Urinary bladder (tissue), 4 donors: ENCODE data around the gene OR2T11. TPM values are rescaled to one million over a fixed set of nuclear protein-coding genes. Genes with fewer than 3 reads are reported as not detected.
"Not testable (repeated sequence)": the region's sequence is repeated elsewhere in the genome, so short reads cannot be mapped to it uniquely, and the experiment has no call there.

Experiments used
- DNase-seq: peaks from one replicate; pipeline ENCODE4 v3.0.0-alpha.2; 2015; ENCODE audit errors: extremely low spot score
- H3K27ac ChIP-seq: one replicate; pipeline ENCODE4 v1.5.1; 2013; ENCODE audit warnings: low read depth, mild to moderate bottlenecking, moderate library complexity
- H3K36me3 ChIP-seq: one replicate; pipeline ENCODE4 v1.6.1; 2013; ENCODE audit warnings: mild to moderate bottlenecking, moderate library complexity; ENCODE audit not compliant: insufficient read depth
- H3K4me1 ChIP-seq: one replicate; pipeline ENCODE4 v1.6.1; 2013; ENCODE audit warnings: mild to moderate bottlenecking, moderate library complexity; ENCODE audit not compliant: insufficient read depth
- H3K4me3 ChIP-seq: one replicate; pipeline ENCODE4 v1.5.1; 2013; ENCODE audit warnings: low read depth, low read length
- WGBS: extraction: QIAGEN DNeasy Blood & Tissue Kit; methylation state at CpG from one replicate; pipeline ENCODE4 v1.1.7; 2013; 5-methylcytosine and 5-hydroxymethylcytosine counted together
- polyA plus RNA-seq: library from polyadenylated mRNA; stranded (reverse); fragments of 200-250 nt; gene quantifications from one replicate; pipeline ENCODE4 v1.2.3, GENCODE V29; 2013
- small RNA-seq: library from RNA; depleted of rRNA; stranded (forward); fragments of <200 nt; gene quantifications from one replicate; pipeline ENCODE3, GENCODE V24; 2014
- total RNA-seq: library from RNA; depleted of rRNA; stranded (reverse); fragments of >200 nt; gene quantifications from one replicate; pipeline ENCODE4 v1.2.3, GENCODE V29; 2014
- donor health status: healthy with polysubstance abuse.
- donor health status: healthy.

OR2T11 gene
- total and polyA plus RNA-seq, 2 donors: not detected

DNA sequence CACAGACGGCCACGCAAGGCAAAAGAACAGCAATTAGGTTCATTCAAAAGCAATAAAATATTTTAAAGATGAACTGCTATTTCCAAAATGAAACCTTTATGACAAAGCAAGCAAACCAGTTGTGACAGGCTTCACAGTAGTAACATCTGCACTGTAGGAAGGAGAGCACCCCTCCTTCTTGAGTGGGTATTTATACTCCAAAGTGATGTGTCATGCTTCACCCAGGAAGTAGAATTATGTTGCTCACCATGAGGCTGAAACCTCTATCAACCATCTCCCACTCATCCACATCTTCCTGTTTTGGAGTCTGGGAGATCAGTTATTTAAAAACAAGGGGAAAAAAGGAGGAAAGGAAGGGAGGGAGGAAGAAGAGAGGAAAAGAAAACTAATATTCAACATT lies 38.3 kb downstream of the OR2T11 start:
- Histone ChIP-seq H3K36me3 (no peaks in the 10 kb centered on the region), H3K27ac (no peak overlapping the region), H3K4me1 (no peaks in the 10 kb centered on the region), H3K4me3 (no peak overlapping the region)
- 79% methylated on average over 2 of the region's 2 CpGs for WGBS
- no peak for DNase-seq

GRCh38 chr1:248593226-248593625 lies 41.7 kb downstream of the OR2T11 start:
- H3K27ac ChIP-seq: no peak overlapping the region
- no peak for DNase-seq
- WGBS: 90% methylated on average over 5 of the region's 5 CpGs
- H3K4me3 ChIP-seq: no peak overlapping the region
- H3K4me1 ChIP-seq: no peaks in the 10 kb centered on the region
- no peaks in the 10 kb centered on the region for H3K36me3 ChIP-seq

GRCh38 chr1:248592655-248593054 lies 42.2 kb downstream of the OR2T11 start:
- H3K4me3 ChIP-seq: no peak overlapping the region
- no peaks in the 10 kb centered on the region for H3K4me1 ChIP-seq
- DNase-seq: no peak
- no peak overlapping the region for H3K27ac ChIP-seq
- no peaks in the 10 kb centered on the region for H3K36me3 ChIP-seq
- 71% methylated on average over 1 of the region's 1 CpG for WGBS

- no peak overlapping the region for H3K27ac ChIP-seq
Measured at GRCh38 chr1:248590055-248590454, 44.8 kb downstream of the OR2T11 start.

DNA sequence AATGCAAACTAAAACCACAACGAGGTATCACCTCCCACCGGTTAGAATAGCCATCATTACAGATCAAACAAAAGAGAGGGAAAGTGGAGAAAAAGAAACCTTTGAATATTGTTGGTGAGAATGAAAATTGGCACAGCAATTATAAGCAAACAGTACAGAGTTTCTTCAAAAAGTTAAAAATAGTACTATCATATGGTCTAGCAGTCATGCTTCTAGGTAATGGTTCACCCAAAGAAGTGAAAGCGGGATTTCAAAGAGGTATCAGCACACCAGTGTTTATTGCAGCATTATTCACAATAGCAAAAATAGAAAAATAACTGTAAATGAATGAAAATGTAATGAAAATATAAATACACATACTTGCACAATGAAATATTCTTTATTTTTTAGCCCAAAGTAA lies 45.6 kb downstream of the OR2T11 start:
- Histone ChIP-seq H3K27ac (no peak overlapping the region), H3K36me3 (no peaks in the 10 kb centered on the region), H3K4me3 (no peak overlapping the region), H3K4me1 (no peaks in the 10 kb centered on the region)
- 79% methylated on average over 3 of the region's 3 CpGs for WGBS
- DNase-seq: no peak

More at GRCh38 chr1:248590055-248590454, 44.8 kb downstream of the OR2T11 start:
- Histone ChIP-seq H3K4me3 (no peak overlapping the region), H3K4me1 (no peaks in the 10 kb centered on the region), H3K36me3 (no peaks in the 10 kb centered on the region)
- 91% methylated on average over 17 of the region's 17 CpGs for WGBS
- no peak for DNase-seq

DNA sequence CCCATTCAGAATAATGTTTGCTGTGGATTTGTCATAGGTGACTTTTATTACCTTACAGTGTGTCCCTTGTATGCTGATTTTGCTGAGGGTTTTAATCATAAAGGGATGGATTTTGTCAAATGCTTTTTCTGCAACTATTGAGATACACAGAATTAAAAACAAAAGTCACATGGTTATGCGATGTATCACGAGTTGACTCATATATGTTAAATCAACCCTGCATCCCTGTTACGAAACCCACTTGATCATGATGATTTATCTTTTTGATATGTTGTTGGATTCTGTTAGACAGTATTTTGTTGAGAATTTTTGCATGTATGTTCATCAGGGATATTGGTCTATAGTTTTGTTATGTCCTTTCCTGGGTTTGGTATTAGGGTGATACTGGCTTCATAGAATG lies 49.6 kb downstream of the OR2T11 start:
- Histone ChIP-seq H3K27ac (no peak overlapping the region), H3K4me3 (no peak overlapping the region), H3K36me3 (no peaks in the 10 kb centered on the region), H3K4me1 (no peaks in the 10 kb centered on the region)
- 79% methylated on average over 3 of the region's 3 CpGs for WGBS
- no peak for DNase-seq

DNA sequence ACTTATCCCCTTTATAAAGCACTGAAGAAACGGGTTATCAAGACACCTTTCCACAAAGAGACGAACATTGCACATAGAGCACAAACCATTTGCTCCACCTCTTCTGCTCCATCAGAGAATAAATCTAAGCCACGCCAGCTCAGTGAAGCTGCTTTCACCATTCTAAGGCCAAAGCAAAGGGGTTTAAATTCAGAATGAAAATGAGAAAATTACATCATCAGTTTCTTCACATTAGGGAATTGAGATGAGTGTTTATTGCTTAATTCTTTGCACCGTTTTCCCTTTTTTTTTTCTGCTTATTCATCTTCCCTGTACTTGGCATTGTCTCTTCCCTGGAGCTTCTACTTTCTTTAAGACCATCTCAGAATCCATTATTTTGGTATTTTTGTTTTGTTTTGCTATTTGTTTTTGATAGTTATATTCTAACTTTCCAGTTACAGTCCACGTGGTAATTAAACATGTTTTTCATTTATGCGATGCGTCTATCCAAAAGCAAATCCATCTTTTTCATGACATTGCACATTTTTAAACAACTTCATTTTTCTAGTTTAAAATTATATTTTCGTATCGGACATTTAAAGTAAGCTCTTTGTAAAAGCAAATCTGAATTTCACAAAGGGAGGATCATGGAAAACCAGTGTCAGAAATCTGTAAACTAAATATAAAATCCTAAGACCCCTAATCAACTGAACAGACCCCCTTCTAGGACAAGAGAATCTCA lies 58.5 kb downstream of the OR2T11 start:
- Histone ChIP-seq H3K4me1 (no peaks in the 10 kb centered on the region), H3K36me3 (no peaks in the 10 kb centered on the region), H3K4me3 (no peak overlapping the region), H3K27ac (no peak overlapping the region)
- WGBS: 82% methylated on average over 9 of the region's 9 CpGs
- DNase-seq: no peak

DNA sequence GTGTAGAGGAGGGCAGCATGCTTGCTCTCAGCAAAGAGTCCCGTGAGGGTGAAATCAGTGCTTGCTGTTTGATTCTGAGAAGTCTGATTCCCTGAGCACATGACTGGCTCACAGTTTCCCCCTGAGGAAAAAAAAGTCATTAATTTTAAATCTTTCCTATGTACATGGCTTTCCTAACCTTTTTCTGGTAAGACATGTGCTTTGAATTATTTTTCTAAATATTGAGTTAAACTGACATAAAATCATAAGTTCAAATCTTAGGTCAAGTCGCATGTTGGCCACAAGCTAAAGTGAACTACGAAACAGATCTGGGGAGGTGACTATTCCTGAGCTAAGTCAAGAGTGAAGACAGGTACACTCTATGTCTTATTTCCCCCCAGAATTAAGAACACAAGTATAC lies 60.2 kb downstream of the OR2T11 start, which contains the start of gene OR2T34:
Gene OR2T34 (minus strand): TSS at position 101 of the 400 bp plus-strand sequence. CDS start 0 bp downstream, at position 101.
- H3K4me3 ChIP-seq, H3K4me1 ChIP-seq, H3K36me3 ChIP-seq, H3K27ac ChIP-seq, DNase-seq: not testable (repeated sequence)
- WGBS: 87% methylated on average over 3 of the region's 3 CpGs

GRCh38 chr1:248573856-248574255 lies 61.0 kb downstream of the OR2T11 start:
- WGBS: 85% methylated on average over 5 of the region's 8 CpGs
- H3K27ac ChIP-seq, H3K4me3 ChIP-seq, H3K4me1 ChIP-seq, H3K36me3 ChIP-seq, DNase-seq: not testable (repeated sequence)

Small RNA genes lying within 50 kb of the gene (small RNA-seq; reads per million reads assigned to genes)
- not detected for gene RF00019

Other genes with a start within 250 kb of the OR2T11 start
- gene OR2T1, start 232.0 kb downstream of the OR2T11 start, total RNA-seq: not detected
- not detected for gene OR2T1, start 232.0 kb downstream of the OR2T11 start, polyA plus RNA-seq
- gene OR2T2, start 189.5 kb downstream of the OR2T11 start, total RNA-seq: not detected
- not detected for gene OR2T2, start 189.5 kb downstream of the OR2T11 start, polyA plus RNA-seq
- not detected for gene OR2T3, start 161.7 kb downstream of the OR2T11 start, total RNA-seq
- not detected for gene OR2T3, start 161.7 kb downstream of the OR2T11 start, polyA plus RNA-seq
- gene OR2T5, start 146.5 kb downstream of the OR2T11 start, total RNA-seq: not detected
- not detected for gene OR2T5, start 146.5 kb downstream of the OR2T11 start, polyA plus RNA-seq
- gene OR2G6, start 127.0 kb downstream of the OR2T11 start, total RNA-seq: not detected
- not detected for gene OR2G6, start 127.0 kb downstream of the OR2T11 start, polyA plus RNA-seq
- not detected for gene OR2T29, start 72.3 kb downstream of the OR2T11 start, total RNA-seq
- gene OR2T29, start 72.3 kb downstream of the OR2T11 start, polyA plus RNA-seq: not detected
- gene OR2T34, start 60.3 kb downstream of the OR2T11 start, total RNA-seq: not detected
- not detected for gene OR2T34, start 60.3 kb downstream of the OR2T11 start, polyA plus RNA-seq
- not detected for gene OR2T10, start 37.4 kb downstream of the OR2T11 start, total RNA-seq
- gene OR2T10, start 37.4 kb downstream of the OR2T11 start, polyA plus RNA-seq: not detected
- gene OR2T35, start 10.2 kb upstream of the OR2T11 start, total RNA-seq: not detected
- not detected for gene OR2T35, start 10.2 kb upstream of the OR2T11 start, polyA plus RNA-seq
- not detected for gene OR2T27, start 20.4 kb upstream of the OR2T11 start, total RNA-seq
- gene OR2T27, start 20.4 kb upstream of the OR2T11 start, polyA plus RNA-seq: not detected
- not detected for gene OR14I1, start 67.7 kb upstream of the OR2T11 start, total RNA-seq
- not detected for gene OR14I1, start 67.7 kb upstream of the OR2T11 start, polyA plus RNA-seq
- gene LYPD8, start 120.7 kb upstream of the OR2T11 start, total RNA-seq: not detected
- not detected for gene LYPD8, start 120.7 kb upstream of the OR2T11 start, polyA plus RNA-seq
- 12.7 TPM for gene SH3BP5L, start 190.8 kb upstream of the OR2T11 start, total RNA-seq
- 21.8 TPM for gene SH3BP5L, start 190.8 kb upstream of the OR2T11 start, polyA plus RNA-seq
- 12.9 TPM for gene ZNF672, start 203.1 kb upstream of the OR2T11 start, total RNA-seq
- 32.5 TPM for gene ZNF672, start 203.1 kb upstream of the OR2T11 start, polyA plus RNA-seq
- 14.7 TPM for gene ZNF692, start 224.0 kb upstream of the OR2T11 start, total RNA-seq
- 40.8 TPM for gene ZNF692, start 224.0 kb upstream of the OR2T11 start, polyA plus RNA-seq